HepG2 (cell line): Measurements from ENCODE around the gene NKPD1. TPM values are rescaled to one million over a fixed set of nuclear protein-coding genes. Genes with fewer than 3 reads are reported as not detected.

ENCODE experiments used
- ATAC-seq: fragments of 200-7000 bp; cut with Tn5 transposase; 3 replicates; pipeline ENCODE4 v1.9.1; 2020; ENCODE audit warnings: mild to moderate bottlenecking, moderate library complexity
- BruUV-seq: library from RNA; stranded (reverse); fragments of 400-500 nt; replicated peaks from 2 replicates; lab custom pipeline; 2021; lab: Mats Ljungman, UMichigan
- CTCF ChIA-PET: fragments of 300-600 bp; formaldehyde crosslinking; extraction: SDS; loops from one replicate; lab custom pipeline; 2021; ENCODE audit warnings: low total read pairs, inconsistent platforms, low intra/inter-chr PET ratio; lab: Yijun Ruan, JAX
- POLR2A ChIA-PET: fragments of 350-600 bp; sonication (Branson Sonifier 250); formaldehyde crosslinking; loops from one replicate; lab custom pipeline; 2020; ENCODE audit warnings: antibody characterized with exemption, inconsistent platforms; lab: Yijun Ruan, JAX
- DNase-seq: peaks from one replicate; pipeline ENCODE4 v3.0.0-alpha.2; 2015; ENCODE audit warnings: low spot score
- FAIRE-seq: peaks from 3 replicates; lab custom pipeline; 2011; peaks lifted over from hg19 to GRCh38; lab: Jason Lieb, UNC
- H2AFZ ChIP-seq: one replicate; pipeline ENCODE4 v1.6.1; 2011; ENCODE audit warnings: low read length, inconsistent platforms
- H3K27ac ChIP-seq: fragments of 300-600 bp; 3 replicates; pipeline ENCODE4 v1.8.0; 2011; ENCODE audit warnings: mixed run types, mild to moderate bottlenecking, mixed read lengths, low read length, inconsistent platforms; ENCODE audit not compliant: insufficient read depth; ENCODE audit errors: extremely low read length
- H3K27me3 ChIP-seq, 2 experiments: fragments of 200-600 bp in 1 of 2; 2 replicates in 1 of 2; 3 replicates in 1 of 2; pipeline versions ENCODE4 v1.6.0 to v1.8.0; 2011; ENCODE audit warnings: low read length in 2 of 2, mild to moderate bottlenecking in 2 of 2, moderate library complexity in 2 of 2, inconsistent platforms in 1 of 2; ENCODE audit not compliant: insufficient read depth in 2 of 2, control insufficient read depth in 1 of 2
- H3K36me3 ChIP-seq, 2 experiments: fragments of 200-600 bp in 1 of 2; replicated peaks in 1 of 2; 2 replicates in 1 of 2; 3 replicates in 1 of 2; pipeline versions ENCODE4 v1.5.1 to v1.8.0; 2011; ENCODE audit warnings: low read length in 2 of 2, inconsistent platforms in 1 of 2; ENCODE audit not compliant: insufficient read depth in 2 of 2, control insufficient read depth in 1 of 2
- H3K4me1 ChIP-seq: 2 replicates; pipeline ENCODE4 v1.5.1; 2012; ENCODE audit warnings: low read length, inconsistent platforms; ENCODE audit not compliant: insufficient read depth
- H3K4me2 ChIP-seq: 2 replicates; pipeline ENCODE4 v1.6.0; 2011; ENCODE audit warnings: low read depth, low read length, inconsistent platforms
- H3K4me3 ChIP-seq, 3 experiments: fragments of 200-600 bp in 1 of 3; sonication (generic), shearing (Covaris generic) in 1 of 3; replicated peaks in 1 of 3; 2 replicates each; pipeline ENCODE4 v1.5.1; 2011 to 2016; ENCODE audit warnings: low read length in 3 of 3, inconsistent platforms in 2 of 3, low read depth in 2 of 3, mild to moderate bottlenecking in 2 of 3, control low read depth in 1 of 3, mixed read lengths in 1 of 3; ENCODE audit not compliant: insufficient read depth in 1 of 3
- H3K79me2 ChIP-seq: one replicate; pipeline ENCODE4 v1.6.1; 2011; ENCODE audit warnings: low read length, inconsistent platforms; ENCODE audit not compliant: insufficient read depth
- H3K9ac ChIP-seq: 2 replicates; pipeline ENCODE4 v1.6.0; 2011; ENCODE audit warnings: mild to moderate bottlenecking, low read depth, low read length, inconsistent platforms; ENCODE audit not compliant: insufficient read depth
- H3K9me3 ChIP-seq: 2 replicates; pipeline ENCODE4 v1.5.1; 2012; ENCODE audit warnings: mild to moderate bottlenecking, low read length
- H4K20me1 ChIP-seq: 2 replicates; pipeline ENCODE4 v1.6.0; 2011; ENCODE audit warnings: inconsistent platforms, mild to moderate bottlenecking, low read length, moderate library complexity; ENCODE audit not compliant: insufficient read depth
- ELF3 ChIP-seq: IDR thresholded peaks from 2 replicates; pipeline ENCODE4 v1.6.1; 2016; ENCODE audit warnings: missing genetic modification reagents, missing compliant biosample characterization
- HDAC6 ChIP-seq: fragments of 200-600 bp; sonication (generic); IDR thresholded peaks from 2 replicates; pipeline ENCODE4 v1.7.0; 2017; ENCODE audit warnings: mild to moderate bottlenecking, antibody characterized with exemption, low read length, low read depth
- KDM4B ChIP-seq: sonication (generic); formaldehyde crosslinking; IDR thresholded peaks from 2 replicates; pipeline ENCODE4 v1.4.0; 2020; ENCODE audit warnings: missing genetic modification reagents
- MIXL1 ChIP-seq: IDR thresholded peaks from 2 replicates; pipeline ENCODE4 v1.6.1; 2016
- NFYC ChIP-seq: IDR thresholded peaks from 2 replicates; pipeline ENCODE4 v1.6.1; 2016; ENCODE audit warnings: missing genetic modification reagents, missing compliant biosample characterization
- PLRG1 ChIP-seq: fragments of 450-650 bp; conservative IDR thresholded peaks from 2 replicates; pipeline ENCODE4 v1.6.1; 2016
- RELA ChIP-seq: sonication (generic); formaldehyde crosslinking; IDR thresholded peaks from 2 replicates; pipeline ENCODE4 v1.4.0; 2020; ENCODE audit warnings: missing genetic modification reagents
- SATB2 ChIP-seq: sonication (generic); formaldehyde crosslinking; IDR thresholded peaks from 2 replicates; pipeline ENCODE4 v1.5.0; 2020; ENCODE audit warnings: missing genetic modification reagents
- SMC3 ChIP-seq: IDR thresholded peaks from 2 replicates; pipeline ENCODE4 v1.6.1; 2011; ENCODE audit warnings: low read length, improper control_type of control experiment
- SOX6 ChIP-seq, 2 experiments: fragments of 450-650 bp in 1 of 2; sonication (generic) in 1 of 2; formaldehyde crosslinking in 1 of 2; IDR thresholded peaks; 2 replicates each; pipeline versions ENCODE4 v1.4.0 to v1.6.1; 2017 to 2020; ENCODE audit warnings: antibody characterized with exemption in 1 of 2, mild to moderate bottlenecking in 1 of 2, missing genetic modification reagents in 1 of 2
- TGIF2 ChIP-seq: IDR thresholded peaks from 2 replicates; pipeline ENCODE4 v1.6.1; 2016; ENCODE audit warnings: control low read depth, missing compliant biosample characterization
- THAP9 ChIP-seq: sonication (generic); formaldehyde crosslinking; IDR thresholded peaks from 2 replicates; pipeline ENCODE4; 2020; ENCODE audit warnings: missing genetic modification reagents, mild to moderate bottlenecking, borderline replicate concordance
- TP53 ChIP-seq: sonication (generic); formaldehyde crosslinking; conservative IDR thresholded peaks from 2 replicates; pipeline ENCODE4 v1.4.0; 2020; ENCODE audit warnings: missing genetic modification reagents
- YEATS4 ChIP-seq: sonication (generic); formaldehyde crosslinking; IDR thresholded peaks from 2 replicates; pipeline ENCODE4 v1.4.0; 2020; ENCODE audit warnings: missing genetic modification reagents, borderline replicate concordance
- ZBTB38 ChIP-seq: sonication (generic); formaldehyde crosslinking; IDR thresholded peaks from 2 replicates; pipeline ENCODE4 v1.5.1; 2020; ENCODE audit warnings: mild to moderate bottlenecking, missing genetic modification reagents
- ZFP62 ChIP-seq: sonication (generic); formaldehyde crosslinking; IDR thresholded peaks from 2 replicates; pipeline ENCODE4 v1.4.0; 2020; ENCODE audit warnings: missing genetic modification reagents
- ZKSCAN1 ChIP-seq: fragments of 150-350 bp; IDR thresholded peaks from 2 replicates; pipeline ENCODE4 v1.6.1; 2014; ENCODE audit warnings: low read length
- ZNF331 ChIP-seq: sonication (generic); formaldehyde crosslinking; IDR thresholded peaks from 2 replicates; pipeline ENCODE4 v1.4.0; 2020; ENCODE audit warnings: missing genetic modification reagents
- ZNF768 ChIP-seq: sonication (generic); formaldehyde crosslinking; IDR thresholded peaks from 2 replicates; pipeline ENCODE4 v1.4.0; 2020; ENCODE audit warnings: missing genetic modification reagents
- WGBS: methylation state at CpG from one replicate; pipeline ENCODE4 v1.1.6; 2017; ENCODE audit warnings: low lambda C conversion rate; 5-methylcytosine and 5-hydroxymethylcytosine counted together
- in situ Hi-C: cut with HindIII; loops from 2 replicates; pipeline ENCODE4 v1.10.0; 2017; ENCODE audit warnings: low pct_unique_long_range_greater_than_20kb; ENCODE audit not compliant: extremely low pct_ligation_motif_present
- intact Hi-C: fragments of 100-400 bp; cut with micrococcal nuclease; formaldehyde crosslinking; loops from one replicate; pipeline ENCODE4 v1.10.0; 2022; ENCODE audit not compliant: unreplicated experiment
- polyA plus RNA-seq, 8 experiments: library from polyadenylated mRNA; depleted of rRNA in 3 of 8; stranded (reverse) in 7 of 8; unstranded in 1 of 8; fragments of >200 nt; fragmentation: Illumina TruSeq in 4 of 8; extraction: Trizol in 4 of 8; gene quantifications; 2 replicates each; pipeline versions ENCODE4 v1.2.1 to v1.2.3, GENCODE V29; 2011 to 2016; ENCODE audit warnings: low read depth in 4 of 8, missing spikeins in 1 of 8, mixed read lengths in 1 of 8; ENCODE audit not compliant: insufficient read depth in 1 of 8
- total RNA-seq, 5 experiments: library from RNA; depleted of rRNA; stranded (reverse); fragments of >200 nt; fragmentation: Illumina TruSeq; extraction: Trizol; gene quantifications; 2 replicates each; pipeline ENCODE4 v1.2.3, GENCODE V29; 2016; ENCODE audit warnings: low read depth in 1 of 5
- TF ChIP-seq, protein P1 (sequence below), 2 experiments: sonication (generic) in 1 of 2; formaldehyde crosslinking in 1 of 2; IDR thresholded peaks; 2 replicates each; pipeline versions ENCODE4 v1.4.0 to v1.6.1; 2018 to 2020; ENCODE audit warnings: missing genetic modification reagents in 2 of 2, borderline replicate concordance in 1 of 2, low read depth in 1 of 2, mild to moderate bottlenecking in 1 of 2, missing biosample characterization in 1 of 2
- TF ChIP-seq, protein P2 (sequence below): sonication (generic); formaldehyde crosslinking; IDR thresholded peaks from 2 replicates; pipeline ENCODE4 v1.5.0; 2020; ENCODE audit warnings: mild to moderate bottlenecking, missing genetic modification reagents, moderate library complexity

Gene NKPD1
- total and polyA plus RNA-seq, 2 of the 13 experiments (the other 11 are each of a cell fraction or from before 2014, with no cell fraction given) = 0.03 TPM; not detected in 1

- Histone ChIP-seq H4K20me1 (no peaks in the 10 kb centered on the region), H3K4me1 (no peaks in the 10 kb centered on the region), H3K4me2 (no peak overlapping the region), H3K9ac (no peak overlapping the region), H3K9me3 (no peaks in the 10 kb centered on the region), H3K27ac (no peak overlapping the region), H3K27me3 (peaks cover 0 to 16% of the 10 kb centered on the region in 2 experiments; a peak in 2 of 5 replicates), H3K36me3 (no peaks in the 10 kb centered on the region), H2AFZ (no peak overlapping the region), H3K79me2 (no peaks in the 10 kb centered on the region), H3K4me3 (no peak overlapping the region)
- no TSS peak for BruUV-seq
- DNase-seq = peak; percentile 62
- ChIA-PET POLR2A (no interaction called here), CTCF (interaction anchor here (0.8 to 2.9 kb wide), 3 partner anchors 48 to 146 kb away, joined by 3 to 18 read pairs (median 4); no protein-coding TSS in a partner anchor)
- intact Hi-C loops = loop anchor here (1.0 to 2.0 kb wide), 2 partner anchors 48 to 138 kb away; no protein-coding TSS in a partner anchor
- in situ Hi-C loops = loop anchor here (10.0 kb wide), 1 partner anchor 144 kb away; the partner anchor contains the start of gene KLC3
- FAIRE-seq = peak; percentile 68
- ATAC-seq = peak; percentile 86
- 18% methylated on average over 4 of the region's 4 CpGs for WGBS
- TF ChIP-seq, protein P1, sequence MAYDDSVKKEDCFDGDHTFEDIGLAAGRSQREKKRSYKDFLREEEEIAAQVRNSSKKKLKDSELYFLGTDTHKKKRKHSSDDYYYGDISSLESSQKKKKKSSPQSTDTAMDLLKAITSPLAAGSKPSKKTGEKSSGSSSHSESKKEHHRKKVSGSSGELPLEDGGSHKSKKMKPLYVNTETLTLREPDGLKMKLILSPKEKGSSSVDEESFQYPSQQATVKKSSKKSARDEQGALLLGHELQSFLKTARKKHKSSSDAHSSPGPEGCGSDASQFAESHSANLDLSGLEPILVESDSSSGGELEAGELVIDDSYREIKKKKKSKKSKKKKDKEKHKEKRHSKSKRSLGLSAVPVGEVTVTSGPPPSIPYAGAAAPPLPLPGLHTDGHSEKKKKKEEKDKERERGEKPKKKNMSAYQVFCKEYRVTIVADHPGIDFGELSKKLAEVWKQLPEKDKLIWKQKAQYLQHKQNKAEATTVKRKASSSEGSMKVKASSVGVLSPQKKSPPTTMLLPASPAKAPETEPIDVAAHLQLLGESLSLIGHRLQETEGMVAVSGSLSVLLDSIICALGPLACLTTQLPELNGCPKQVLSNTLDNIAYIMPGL (CRISPR knock-in tag; IDR thresholded peaks at IDR 0.05; ENCODE audit: borderline replicate concordance in 1 of 2, low read depth in 1 of 2) = 0 out of 4 replicates have a peak, but pooled peaks have one; percentile 26 to 32
- TF ChIP-seq ZBTB38 = no peak
- TF ChIP-seq ZNF768 (CRISPR knock-in tag) = no peak
- peak; percentile 84 for TF ChIP-seq SMC3
- TF ChIP-seq YEATS4 (CRISPR knock-in tag) = no peak
- TF ChIP-seq ZKSCAN1 = no peak
- no peak for TF ChIP-seq TGIF2
- TF ChIP-seq HDAC6 = no peak
- TF ChIP-seq KDM4B (CRISPR knock-in tag) = no peak
- TF ChIP-seq ZFP62 = no peak
- no peak for TF ChIP-seq NFYC (CRISPR knock-in tag)
- TF ChIP-seq, protein P2, sequence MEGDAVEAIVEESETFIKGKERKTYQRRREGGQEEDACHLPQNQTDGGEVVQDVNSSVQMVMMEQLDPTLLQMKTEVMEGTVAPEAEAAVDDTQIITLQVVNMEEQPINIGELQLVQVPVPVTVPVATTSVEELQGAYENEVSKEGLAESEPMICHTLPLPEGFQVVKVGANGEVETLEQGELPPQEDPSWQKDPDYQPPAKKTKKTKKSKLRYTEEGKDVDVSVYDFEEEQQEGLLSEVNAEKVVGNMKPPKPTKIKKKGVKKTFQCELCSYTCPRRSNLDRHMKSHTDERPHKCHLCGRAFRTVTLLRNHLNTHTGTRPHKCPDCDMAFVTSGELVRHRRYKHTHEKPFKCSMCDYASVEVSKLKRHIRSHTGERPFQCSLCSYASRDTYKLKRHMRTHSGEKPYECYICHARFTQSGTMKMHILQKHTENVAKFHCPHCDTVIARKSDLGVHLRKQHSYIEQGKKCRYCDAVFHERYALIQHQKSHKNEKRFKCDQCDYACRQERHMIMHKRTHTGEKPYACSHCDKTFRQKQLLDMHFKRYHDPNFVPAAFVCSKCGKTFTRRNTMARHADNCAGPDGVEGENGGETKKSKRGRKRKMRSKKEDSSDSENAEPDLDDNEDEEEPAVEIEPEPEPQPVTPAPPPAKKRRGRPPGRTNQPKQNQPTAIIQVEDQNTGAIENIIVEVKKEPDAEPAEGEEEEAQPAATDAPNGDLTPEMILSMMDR = peak; percentile 89
- TF ChIP-seq THAP9 (CRISPR knock-in tag) = no peak
- 0 out of 2 replicates have a peak, but pooled peaks have one; percentile 29 for TF ChIP-seq ELF3 (CRISPR knock-in tag)
- no peak for TF ChIP-seq RELA (CRISPR knock-in tag)
- 0 out of 2 replicates have a peak, but pooled peaks have one; percentile 12 for TF ChIP-seq ZNF331
- TF ChIP-seq SOX6 (IDR thresholded peaks at IDR 0.05) = no peak
- 0 out of 2 replicates have a peak, but pooled peaks have one; percentile 14 for TF ChIP-seq SOX6 (CRISPR knock-in tag; IDR thresholded peaks at IDR 0.05)
- TF ChIP-seq TP53 (CRISPR knock-in tag) = no peak
- TF ChIP-seq SATB2 = no peak
- no peak for TF ChIP-seq PLRG1
- 0 out of 2 replicates have a peak, but pooled peaks have one; percentile 32 for TF ChIP-seq MIXL1 (CRISPR knock-in tag)
Observed at GRCh38 chr19:45200568-45200967, 39.8 kb upstream of the NKPD1 start.
